Activated CD8-positive, alpha-beta T cell treated with anti-CD3 and anti-CD28 coated beads for 36 hours (primary cell): ENCODE data around the gene LOXL4. TPM values are rescaled to one million over a fixed set of nuclear protein-coding genes. Genes with fewer than 3 reads are reported as not detected.

Experiments
- ATAC-seq: fragments of 200-7000 bp; cut with Tn5 transposase; one replicate; pipeline ENCODE4 v1.10.0; 2021; ENCODE audit warnings: mild to moderate bottlenecking, moderate library complexity
- CTCF ChIA-PET: fragments of 350-600 bp; sonication (Branson Sonifier 250); formaldehyde crosslinking; loops from one replicate; lab custom pipeline; 2021; ENCODE audit warnings: antibody characterized with exemption; lab: Charles Lee
- POLR2A ChIA-PET: fragments of 350-600 bp; sonication (Branson Sonifier 250); formaldehyde crosslinking; loops from one replicate; lab custom pipeline; 2021; ENCODE audit warnings: antibody characterized with exemption; lab: Charles Lee
- DNase-seq: peaks from one replicate; pipeline ENCODE4 v3.0.0-alpha.2; 2020
- H3K27ac Mint-ChIP-seq: one replicate; pipeline ENCODE4 v1.8.0; 2021; ENCODE audit warnings: mild to moderate bottlenecking, mixed read lengths
- H3K27me3 Mint-ChIP-seq: one replicate; pipeline ENCODE4 v1.8.0; 2021; ENCODE audit warnings: mixed read lengths
- H3K36me3 Mint-ChIP-seq: one replicate; pipeline ENCODE4 v1.8.0; 2021; ENCODE audit warnings: low read depth, mixed read lengths
- H3K4me1 Mint-ChIP-seq: one replicate; pipeline ENCODE4 v1.8.0; 2021; ENCODE audit warnings: low read depth, mixed read lengths
- H3K4me3 Mint-ChIP-seq: one replicate; pipeline ENCODE4 v1.8.0; 2021; ENCODE audit warnings: mild to moderate bottlenecking, moderate library complexity, mixed read lengths
- H3K9me3 Mint-ChIP-seq: one replicate; pipeline ENCODE4 v1.8.0; 2021; ENCODE audit warnings: mixed read lengths
- CTCF ChIP-seq: fragments of 200-600 bp; IDR thresholded peaks from one replicate; pipeline ENCODE4 v1.8.0; 2022; ENCODE audit warnings: antibody characterized with exemption, mild to moderate bottlenecking
- intact Hi-C: fragments of 100-400 bp; cut with micrococcal nuclease; formaldehyde crosslinking; loops from one replicate; pipeline ENCODE4 v1.10.0; 2022
- total RNA-seq, 2 experiments: library from RNA; stranded (reverse); gene quantifications; one replicate each; pipeline ENCODE4 v1.2.3, GENCODE V29; 2021

The LOXL4 gene
- total RNA-seq, 2 experiments from 2014 or later, result not detected

GRCh38 chr10:98260752-98261151 lies 7.2 kb downstream of the LOXL4 start:
- Mint-ChIP-seq H3K27ac (no peak overlapping the region), H3K27me3 (no peaks in the 10 kb centered on the region), H3K4me1 (no peaks in the 10 kb centered on the region), H3K36me3 (no peaks in the 10 kb centered on the region), H3K9me3 (no peaks in the 10 kb centered on the region), H3K4me3 (no peak overlapping the region)
- ATAC-seq (no peak), DNase-seq (no peak)
- ChIA-PET POLR2A (no interaction called here), CTCF (no interaction called here)
- intact Hi-C loops, result no loop called here
- no peak for TF ChIP-seq CTCF

GRCh38 chr10:98260350-98260749 lies 7.6 kb downstream of the LOXL4 start:
- no peak for ATAC-seq
- H3K27me3 Mint-ChIP-seq, result no peaks in the 10 kb centered on the region
- H3K9me3 Mint-ChIP-seq, result no peaks in the 10 kb centered on the region
- ChIA-PET CTCF (no interaction called here), POLR2A (no interaction called here)
- no peak overlapping the region for H3K4me3 Mint-ChIP-seq
- H3K27ac Mint-ChIP-seq, result no peak overlapping the region
- no peak for DNase-seq
- no peak for TF ChIP-seq CTCF
- H3K36me3 Mint-ChIP-seq, result no peaks in the 10 kb centered on the region
- intact Hi-C loops, result no loop called here
- no peaks in the 10 kb centered on the region for H3K4me1 Mint-ChIP-seq

- POLR2A ChIA-PET, result no interaction called here
- Mint-ChIP-seq H3K36me3 (no peaks in the 10 kb centered on the region), H3K27ac (no peak overlapping the region), H3K4me1 (no peaks in the 10 kb centered on the region), H3K27me3 (no peaks in the 10 kb centered on the region), H3K9me3 (no peaks in the 10 kb centered on the region), H3K4me3 (no peak overlapping the region)
- no peak for TF ChIP-seq CTCF
- no peak for ATAC-seq
- intact Hi-C loops, result no loop called here
- no peak for DNase-seq
- CTCF ChIA-PET, result interaction anchor here (1.5 kb wide), 1 partner anchor 50 kb away, joined by 3 read pairs; no protein-coding TSS in a partner anchor
Observed at GRCh38 chr10:98259606-98260315, 8.2 kb downstream of the LOXL4 start.

GRCh38 chr10:98258683-98259454 lies 9.1 kb downstream of the LOXL4 start:
- POLR2A ChIA-PET, result no interaction called here
- ATAC-seq, result no peak
- no peaks in the 10 kb centered on the region for H3K36me3 Mint-ChIP-seq

More at GRCh38 chr10:98258683-98259454, 9.1 kb downstream of the LOXL4 start:
- H3K27ac Mint-ChIP-seq, result no peak overlapping the region
- no peaks in the 10 kb centered on the region for H3K27me3 Mint-ChIP-seq
- H3K9me3 Mint-ChIP-seq, result no peaks in the 10 kb centered on the region
- no peaks in the 10 kb centered on the region for H3K4me1 Mint-ChIP-seq
- no peak overlapping the region for H3K4me3 Mint-ChIP-seq
- CTCF ChIA-PET, result interaction anchor here (1.5 kb wide), 1 partner anchor 51 kb away, joined by 3 read pairs; no protein-coding TSS in a partner anchor
- no peak for TF ChIP-seq CTCF
- no peak for DNase-seq
- intact Hi-C loops, result no loop called here
